NCI-H1694 treated with DMSO at 0.1 percent for 48 hours (cell line): ENCODE data around the gene RPP14.
"Not testable (repeated sequence)": the region's sequence is repeated elsewhere in the genome, so short reads cannot be mapped to it uniquely, and the experiment has no call there.

Experiments used
- DNase-seq: peaks from one replicate; lab custom pipeline; 2025; lab: John Stamatoyannopoulos, UW

Gene RPP14

GRCh38 chr3:58305882-58306711 lies at the start of gene RPP14, which contains the start of gene HTD2:
Gene RPP14 (plus strand): TSS chr3:58306245. CDS start chr3:58310330, 4,085 bp downstream.
Gene HTD2 (plus strand): TSS chr3:58306520. CDS start chr3:58317614, 11,094 bp downstream.
- peak; percentile 71 for DNase-seq

GRCh38 chr3:58256511-58256910 lies 49.5 kb upstream of the RPP14 start:
- DNase-seq: no peak

- DNase-seq: no peak
Measured at GRCh38 chr3:58258392-58259055, 47.5 kb upstream of the RPP14 start.

- DNase-seq: no peak
Measured at GRCh38 chr3:58260261-58260731, 45.7 kb upstream of the RPP14 start.

- DNase-seq: no peak
Measured at GRCh38 chr3:58260733-58261132, 45.3 kb upstream of the RPP14 start.

- DNase-seq: no peak
Measured at GRCh38 chr3:58261954-58262666, 43.9 kb upstream of the RPP14 start.

GRCh38 chr3:58266577-58266976 lies 39.5 kb upstream of the RPP14 start:
- peak; percentile 6 for DNase-seq

- DNase-seq: not testable (repeated sequence)
Measured at GRCh38 chr3:58267543-58267942, 38.5 kb upstream of the RPP14 start.

- no peak for DNase-seq
Measured at GRCh38 chr3:58269356-58269755, 36.7 kb upstream of the RPP14 start.

GRCh38 chr3:58270485-58270884 lies 35.6 kb upstream of the RPP14 start:
- DNase-seq: no peak

GRCh38 chr3:58271901-58272501 lies 34.0 kb upstream of the RPP14 start:
- DNase-seq: no peak

- no peak for DNase-seq
Measured at GRCh38 chr3:58272891-58273290, 33.2 kb upstream of the RPP14 start.

GRCh38 chr3:58273362-58273761 lies 32.7 kb upstream of the RPP14 start:
- DNase-seq: not testable (repeated sequence)

- DNase-seq: no peak
Measured at GRCh38 chr3:58274027-58274614, 31.9 kb upstream of the RPP14 start.

- no peak for DNase-seq
Measured at GRCh38 chr3:58281069-58281468, 25.0 kb upstream of the RPP14 start.

GRCh38 chr3:58285334-58285733 lies 20.7 kb upstream of the RPP14 start:
- DNase-seq: no peak

GRCh38 chr3:58287354-58287753 lies 18.7 kb upstream of the RPP14 start:
- no peak for DNase-seq

- DNase-seq: no peak
Measured at GRCh38 chr3:58288011-58288728, 17.9 kb upstream of the RPP14 start.

GRCh38 chr3:58288964-58289613 lies 17.0 kb upstream of the RPP14 start:
- not testable (repeated sequence) for DNase-seq

GRCh38 chr3:58290446-58290845 lies 15.6 kb upstream of the RPP14 start:
- DNase-seq: not testable (repeated sequence)
